ENCODE measurements around the gene QKI.
"Not testable (repeated sequence)": the region's sequence is repeated elsewhere in the genome, so short reads cannot be mapped to it uniquely, and the experiment has no call there.

QKI gene

GRCh38 chr6:163414117-163414945, at the start of gene QKI:
QKI (plus strand) TSS chr6:163414718; CDS start chr6:163415194, 476 bp downstream.
- peak; percentile 92 for DNase-seq

- DNase-seq = no peak
Measured at GRCh38 chr6:163366288-163366687, 48.2 kb upstream of the QKI start.

GRCh38 chr6:163367497-163368183, 46.9 kb upstream of the QKI start:
- DNase-seq = no peak

GRCh38 chr6:163369141-163369540, 45.4 kb upstream of the QKI start:
- DNase-seq = no peak

- DNase-seq = no peak
Measured at GRCh38 chr6:163369628-163370365, 44.7 kb upstream of the QKI start.

GRCh38 chr6:163370464-163371117, 43.9 kb upstream of the QKI start:
- no peak for DNase-seq

GRCh38 chr6:163371129-163371528, 43.4 kb upstream of the QKI start:
- DNase-seq = no peak

GRCh38 chr6:163373240-163373639, 41.3 kb upstream of the QKI start:
- DNase-seq = no peak

- DNase-seq = no peak
Measured at GRCh38 chr6:163375361-163375760, 39.2 kb upstream of the QKI start.

GRCh38 chr6:163376187-163376586, 38.3 kb upstream of the QKI start:
- no peak for DNase-seq

- DNase-seq = no peak
Measured at GRCh38 chr6:163377561-163377960, 37.0 kb upstream of the QKI start.

- DNase-seq = no peak
Measured at GRCh38 chr6:163380216-163380615, 34.3 kb upstream of the QKI start.

- DNase-seq = no peak
Measured at GRCh38 chr6:163381118-163381756, 33.3 kb upstream of the QKI start.

- not testable (repeated sequence) for DNase-seq
Measured at GRCh38 chr6:163383396-163383795, 31.1 kb upstream of the QKI start.

- no peak for DNase-seq
Measured at GRCh38 chr6:163383912-163384311, 30.6 kb upstream of the QKI start.

GRCh38 chr6:163384510-163384909, 30.0 kb upstream of the QKI start:
- DNase-seq = peak; percentile 37

- not testable (repeated sequence) for DNase-seq
Measured at GRCh38 chr6:163385503-163385902, 29.0 kb upstream of the QKI start.

- no peak for DNase-seq
Measured at GRCh38 chr6:163386329-163386908, 28.1 kb upstream of the QKI start.

- DNase-seq = no peak
Measured at GRCh38 chr6:163387317-163387716, 27.2 kb upstream of the QKI start.

- DNase-seq = no peak
Measured at GRCh38 chr6:163389354-163389753, 25.2 kb upstream of the QKI start.

GRCh38 chr6:163390770-163391169, 23.7 kb upstream of the QKI start:
- DNase-seq = peak; percentile 22

- DNase-seq = no peak
Measured at GRCh38 chr6:163391985-163392384, 22.5 kb upstream of the QKI start.

Data from hematopoietic multipotent progenitor cell treated with erythropoietin and hydrocortisone succinate and interleukin-3 and kit ligand, for 4 days (in vitro differentiated cells).